GM23248 (cell line): ENCODE results near the gene PHF21B.

ENCODE experiments used
- EZH2 ChIP-seq: fragments of 200-600 bp; sonication (generic); IDR thresholded peaks from 2 replicates; pipeline ENCODE4 v1.6.1; 2018; ENCODE audit warnings: antibody characterized with exemption, mild to moderate bottlenecking; ENCODE audit not compliant: insufficient read depth, poor library complexity, severe bottlenecking
- EZH2phosphoT487 ChIP-seq: fragments of 200-600 bp; sonication (generic); IDR thresholded peaks from 2 replicates; pipeline ENCODE4 v1.6.1; 2018; ENCODE audit warnings: antibody characterized with exemption, moderate library complexity, mild to moderate bottlenecking, low read depth; ENCODE audit not compliant: insufficient read depth

DNA sequence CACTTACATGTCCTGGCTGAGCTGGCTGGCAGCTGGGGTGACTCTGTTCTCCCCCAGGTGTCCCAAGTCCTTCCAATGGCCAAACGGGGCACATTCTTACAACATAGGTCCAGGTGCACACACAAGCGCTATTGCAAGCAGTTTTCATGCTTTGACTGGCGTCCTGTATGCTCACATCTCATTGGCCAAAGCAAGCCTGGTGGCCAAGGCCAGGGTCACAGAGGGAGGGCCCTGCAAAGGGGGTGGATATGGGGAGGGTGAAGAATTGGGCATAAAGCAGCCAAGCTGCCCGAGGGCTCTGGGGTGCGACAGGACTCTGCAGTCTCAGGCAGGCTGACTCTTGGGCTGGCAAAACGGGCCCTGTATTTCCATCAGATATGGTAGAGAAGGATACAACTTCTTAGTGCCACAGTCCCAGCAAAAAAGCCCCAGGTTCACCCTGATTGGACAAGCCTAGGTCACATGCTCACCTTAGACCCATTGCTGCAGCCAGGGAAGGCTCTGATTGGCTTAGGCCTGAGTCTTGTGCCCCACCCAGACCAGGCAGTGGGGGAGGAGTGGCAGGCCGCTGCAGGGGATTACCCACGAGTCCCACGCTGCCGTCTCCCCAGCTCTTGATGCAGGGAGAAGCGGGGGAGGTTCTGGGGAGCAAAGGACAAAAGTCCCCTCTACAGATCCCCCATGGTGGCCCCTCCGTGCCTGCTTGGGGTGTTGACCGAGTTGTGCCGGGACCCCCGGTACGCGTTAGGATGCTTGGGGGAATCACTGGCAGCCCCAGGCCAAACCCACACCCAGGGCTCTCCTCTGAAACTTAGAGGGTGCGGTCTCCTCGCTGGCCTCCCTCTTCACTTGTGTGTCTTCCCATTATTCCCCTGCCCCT lies 146.6 kb downstream of the PHF21B start:
- TF ChIP-seq EZH2 (no peak), EZH2phosphoT487 (no peak)
